ENCODE measurements around the gene SLAMF7. TPM values are rescaled to one million over a fixed set of nuclear protein-coding genes. Genes with fewer than 3 reads are reported as not detected.

The SLAMF7 gene
- total and polyA plus RNA-seq, 10 of the 15 experiments (the other 5 are each of a cell fraction or from before 2014, with no cell fraction given), result 66.6 to 284 (median 108) TPM

DNA sequence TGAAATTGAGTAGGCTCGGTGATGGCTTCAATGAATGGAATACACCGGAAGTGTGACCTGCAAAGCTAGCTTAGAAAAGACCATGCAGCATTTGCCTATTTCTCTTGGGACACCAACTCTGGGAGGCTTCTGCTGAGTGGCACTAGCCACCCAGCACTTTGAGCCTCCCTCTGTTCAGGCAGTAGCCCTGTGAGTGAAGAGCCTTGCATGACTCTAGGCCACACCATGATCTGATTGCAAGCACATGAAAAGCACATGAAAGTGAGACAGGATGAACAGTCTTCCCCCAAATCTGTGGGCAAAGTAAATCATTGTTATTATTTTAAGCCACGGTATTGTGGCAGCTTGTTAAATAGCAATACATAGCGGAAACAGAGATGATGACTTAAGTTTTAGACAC, 30.2 kb upstream of the SLAMF7 start (continued):
- TF ChIP-seq MTA3 (IDR thresholded peaks at IDR 0.05; ENCODE audit: borderline replicate concordance, low read length) (no peak), TBL1XR1 (IDR thresholded peaks at IDR 0.05; ENCODE audit: low read depth, low read length) (0 out of 2 replicates have a peak, but pooled peaks have one; percentile 14), SMARCA5 (IDR thresholded peaks at IDR 0.05) (no peak), CREM (IDR thresholded peaks at IDR 0.05; ENCODE audit: low read depth) (no peak), STAT3 (IDR thresholded peaks at IDR 0.05; ENCODE audit: low read depth, low read length) (no peak), ATF2 (IDR thresholded peaks at IDR 0.05; ENCODE audit: low read length) (peak; percentile 48; the same call in 1 of the 2 replicates), SREBF2 (IDR thresholded peaks at IDR 0.05; ENCODE audit: low read length) (no peak), SMAD1 (IDR thresholded peaks at IDR 0.05; ENCODE audit: low read depth, partially characterized antibody) (no peak), MEF2A (IDR thresholded peaks at IDR 0.05; ENCODE audit: insufficient read depth, low read depth, low read length) (no peak), WRNIP1 (IDR thresholded peaks at IDR 0.05; ENCODE audit: borderline replicate concordance, low read depth, low read length) (peak; percentile 22; the same call in 1 of the 2 replicates), ATF3 (IDR thresholded peaks at IDR 0.05; ENCODE audit: borderline replicate concordance, extremely low read depth, low read depth, low read length) (no peak), SUPT20H (IDR thresholded peaks at IDR 0.05; ENCODE audit: borderline replicate concordance, control insufficient read depth, low read depth, low read length) (no peak), POU2F2 (IDR thresholded peaks at IDR 0.05; ENCODE audit: borderline replicate concordance, low read depth, low read length) (peak; percentile 75; the same call in 2 of the 3 replicates), MYB (IDR thresholded peaks at IDR 0.05; ENCODE audit: borderline replicate concordance, low read depth, low read length) (no peak), SMAD5 (IDR thresholded peaks at IDR 0.05; ENCODE audit: low read depth) (no peak; the same call in 1 of the 2 replicates)
- TF ChIP-seq, protein P1, sequence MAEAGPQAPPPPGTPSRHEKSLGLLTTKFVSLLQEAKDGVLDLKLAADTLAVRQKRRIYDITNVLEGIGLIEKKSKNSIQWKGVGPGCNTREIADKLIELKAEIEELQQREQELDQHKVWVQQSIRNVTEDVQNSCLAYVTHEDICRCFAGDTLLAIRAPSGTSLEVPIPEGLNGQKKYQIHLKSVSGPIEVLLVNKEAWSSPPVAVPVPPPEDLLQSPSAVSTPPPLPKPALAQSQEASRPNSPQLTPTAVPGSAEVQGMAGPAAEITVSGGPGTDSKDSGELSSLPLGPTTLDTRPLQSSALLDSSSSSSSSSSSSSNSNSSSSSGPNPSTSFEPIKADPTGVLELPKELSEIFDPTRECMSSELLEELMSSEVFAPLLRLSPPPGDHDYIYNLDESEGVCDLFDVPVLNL (IDR thresholded peaks at IDR 0.05; ENCODE audit: low read depth, low read length), result no peak
- TF ChIP-seq, protein P2, sequence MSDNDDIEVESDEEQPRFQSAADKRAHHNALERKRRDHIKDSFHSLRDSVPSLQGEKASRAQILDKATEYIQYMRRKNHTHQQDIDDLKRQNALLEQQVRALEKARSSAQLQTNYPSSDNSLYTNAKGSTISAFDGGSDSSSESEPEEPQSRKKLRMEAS (IDR thresholded peaks at IDR 0.05; ENCODE audit: low read depth, low read length), result peak; percentile 16; the same call in 1 of the 2 replicates
- TF ChIP-seq, protein P3, sequence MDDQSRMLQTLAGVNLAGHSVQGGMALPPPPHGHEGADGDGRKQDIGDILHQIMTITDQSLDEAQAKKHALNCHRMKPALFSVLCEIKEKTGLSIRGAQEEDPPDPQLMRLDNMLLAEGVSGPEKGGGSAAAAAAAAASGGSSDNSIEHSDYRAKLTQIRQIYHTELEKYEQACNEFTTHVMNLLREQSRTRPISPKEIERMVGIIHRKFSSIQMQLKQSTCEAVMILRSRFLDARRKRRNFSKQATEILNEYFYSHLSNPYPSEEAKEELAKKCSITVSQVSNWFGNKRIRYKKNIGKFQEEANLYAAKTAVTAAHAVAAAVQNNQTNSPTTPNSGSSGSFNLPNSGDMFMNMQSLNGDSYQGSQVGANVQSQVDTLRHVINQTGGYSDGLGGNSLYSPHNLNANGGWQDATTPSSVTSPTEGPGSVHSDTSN (IDR thresholded peaks at IDR 0.05; ENCODE audit: insufficient replicate concordance, low read depth, low read length), result peak; percentile 0
- TF ChIP-seq, protein P4, sequence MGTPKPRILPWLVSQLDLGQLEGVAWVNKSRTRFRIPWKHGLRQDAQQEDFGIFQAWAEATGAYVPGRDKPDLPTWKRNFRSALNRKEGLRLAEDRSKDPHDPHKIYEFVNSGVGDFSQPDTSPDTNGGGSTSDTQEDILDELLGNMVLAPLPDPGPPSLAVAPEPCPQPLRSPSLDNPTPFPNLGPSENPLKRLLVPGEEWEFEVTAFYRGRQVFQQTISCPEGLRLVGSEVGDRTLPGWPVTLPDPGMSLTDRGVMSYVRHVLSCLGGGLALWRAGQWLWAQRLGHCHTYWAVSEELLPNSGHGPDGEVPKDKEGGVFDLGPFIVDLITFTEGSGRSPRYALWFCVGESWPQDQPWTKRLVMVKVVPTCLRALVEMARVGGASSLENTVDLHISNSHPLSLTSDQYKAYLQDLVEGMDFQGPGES (IDR thresholded peaks at IDR 0.05), result no peak
- TF ChIP-seq, protein P5, sequence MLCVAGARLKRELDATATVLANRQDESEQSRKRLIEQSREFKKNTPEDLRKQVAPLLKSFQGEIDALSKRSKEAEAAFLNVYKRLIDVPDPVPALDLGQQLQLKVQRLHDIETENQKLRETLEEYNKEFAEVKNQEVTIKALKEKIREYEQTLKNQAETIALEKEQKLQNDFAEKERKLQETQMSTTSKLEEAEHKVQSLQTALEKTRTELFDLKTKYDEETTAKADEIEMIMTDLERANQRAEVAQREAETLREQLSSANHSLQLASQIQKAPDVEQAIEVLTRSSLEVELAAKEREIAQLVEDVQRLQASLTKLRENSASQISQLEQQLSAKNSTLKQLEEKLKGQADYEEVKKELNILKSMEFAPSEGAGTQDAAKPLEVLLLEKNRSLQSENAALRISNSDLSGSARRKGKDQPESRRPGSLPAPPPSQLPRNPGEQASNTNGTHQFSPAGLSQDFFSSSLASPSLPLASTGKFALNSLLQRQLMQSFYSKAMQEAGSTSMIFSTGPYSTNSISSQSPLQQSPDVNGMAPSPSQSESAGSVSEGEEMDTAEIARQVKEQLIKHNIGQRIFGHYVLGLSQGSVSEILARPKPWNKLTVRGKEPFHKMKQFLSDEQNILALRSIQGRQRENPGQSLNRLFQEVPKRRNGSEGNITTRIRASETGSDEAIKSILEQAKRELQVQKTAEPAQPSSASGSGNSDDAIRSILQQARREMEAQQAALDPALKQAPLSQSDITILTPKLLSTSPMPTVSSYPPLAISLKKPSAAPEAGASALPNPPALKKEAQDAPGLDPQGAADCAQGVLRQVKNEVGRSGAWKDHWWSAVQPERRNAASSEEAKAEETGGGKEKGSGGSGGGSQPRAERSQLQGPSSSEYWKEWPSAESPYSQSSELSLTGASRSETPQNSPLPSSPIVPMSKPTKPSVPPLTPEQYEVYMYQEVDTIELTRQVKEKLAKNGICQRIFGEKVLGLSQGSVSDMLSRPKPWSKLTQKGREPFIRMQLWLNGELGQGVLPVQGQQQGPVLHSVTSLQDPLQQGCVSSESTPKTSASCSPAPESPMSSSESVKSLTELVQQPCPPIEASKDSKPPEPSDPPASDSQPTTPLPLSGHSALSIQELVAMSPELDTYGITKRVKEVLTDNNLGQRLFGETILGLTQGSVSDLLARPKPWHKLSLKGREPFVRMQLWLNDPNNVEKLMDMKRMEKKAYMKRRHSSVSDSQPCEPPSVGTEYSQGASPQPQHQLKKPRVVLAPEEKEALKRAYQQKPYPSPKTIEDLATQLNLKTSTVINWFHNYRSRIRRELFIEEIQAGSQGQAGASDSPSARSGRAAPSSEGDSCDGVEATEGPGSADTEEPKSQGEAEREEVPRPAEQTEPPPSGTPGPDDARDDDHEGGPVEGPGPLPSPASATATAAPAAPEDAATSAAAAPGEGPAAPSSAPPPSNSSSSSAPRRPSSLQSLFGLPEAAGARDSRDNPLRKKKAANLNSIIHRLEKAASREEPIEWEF (IDR thresholded peaks at IDR 0.05; ENCODE audit: insufficient replicate concordance, low read depth, low read length), result no peak

All from GM12878 (cell line).